ENCODE measurements around the gene NDUFS1.
"Not testable (repeated sequence)": the region's sequence is repeated elsewhere in the genome, so short reads cannot be mapped to it uniquely, and the experiment has no call there.

The NDUFS1 gene

DNA sequence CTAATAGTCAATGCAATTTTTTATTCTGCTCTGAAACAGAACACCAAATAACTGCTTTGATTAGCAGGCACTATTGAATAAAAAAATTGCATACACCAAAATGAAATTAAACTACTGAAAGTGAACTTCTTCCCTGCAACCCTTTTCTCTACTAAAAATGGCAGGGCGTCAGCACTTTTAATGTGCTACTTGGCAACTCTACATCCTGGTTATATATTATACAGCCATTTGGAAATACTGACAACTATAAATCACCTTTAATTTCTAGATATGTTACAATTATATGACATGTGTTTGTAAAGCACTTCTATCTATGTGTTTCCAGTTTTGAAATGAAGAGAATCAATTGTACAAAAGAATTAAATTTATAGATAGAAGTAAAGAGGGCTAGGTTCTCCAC lies 9.9 kb downstream of the NDUFS1 start:
- H3K27ac ChIP-seq (ENCODE audit: insufficient read depth, low read depth, low read length, poor library complexity, severe bottlenecking), result no peak overlapping the region
- no peaks in the 10 kb centered on the region for H3K9me3 ChIP-seq (ENCODE audit: control insufficient read depth, low read length)
- H3K36me3 ChIP-seq (ENCODE audit: control insufficient read depth, insufficient read depth, low read length), result peaks cover 24% of the 10 kb centered on the region
- no peaks in the 10 kb centered on the region for H3K27me3 ChIP-seq (ENCODE audit: control insufficient read depth, insufficient read depth, low read length, poor library complexity, severe bottlenecking)
- no peaks in the 10 kb centered on the region for H3K4me1 ChIP-seq (ENCODE audit: control insufficient read depth, insufficient read depth, low read length)
- H3K4me3 ChIP-seq (ENCODE audit: insufficient read depth, low read depth, low read length), result no peak overlapping the region
- WGBS, 2 experiments, result 90 to 95% methylated on average over 1 of the region's 1 CpG

DNA sequence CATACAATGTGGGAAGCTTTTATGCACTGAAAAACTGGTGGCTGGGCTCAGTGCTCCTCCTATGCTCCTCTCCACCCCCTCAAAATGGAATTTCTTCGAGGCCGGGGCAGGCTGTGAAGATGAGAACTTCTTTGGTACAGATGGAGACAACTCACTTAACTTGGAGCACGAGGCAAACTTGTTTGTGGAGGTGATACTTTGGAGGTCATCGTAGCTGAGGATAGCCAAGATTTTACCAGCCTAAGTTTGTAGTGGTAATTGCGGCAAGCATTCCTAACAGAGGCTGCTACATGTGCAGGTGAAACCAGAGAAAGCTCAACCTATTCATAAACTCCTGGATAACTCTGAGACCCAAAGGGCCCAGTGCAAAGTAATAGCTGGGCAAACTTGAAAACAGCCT lies 13.6 kb downstream of the NDUFS1 start:
- WGBS, 2 experiments, result 94 to 97% methylated on average over 5 of the region's 5 CpGs
- no peaks in the 10 kb centered on the region for H3K9me3 ChIP-seq (ENCODE audit: control insufficient read depth, low read length)

DNA sequence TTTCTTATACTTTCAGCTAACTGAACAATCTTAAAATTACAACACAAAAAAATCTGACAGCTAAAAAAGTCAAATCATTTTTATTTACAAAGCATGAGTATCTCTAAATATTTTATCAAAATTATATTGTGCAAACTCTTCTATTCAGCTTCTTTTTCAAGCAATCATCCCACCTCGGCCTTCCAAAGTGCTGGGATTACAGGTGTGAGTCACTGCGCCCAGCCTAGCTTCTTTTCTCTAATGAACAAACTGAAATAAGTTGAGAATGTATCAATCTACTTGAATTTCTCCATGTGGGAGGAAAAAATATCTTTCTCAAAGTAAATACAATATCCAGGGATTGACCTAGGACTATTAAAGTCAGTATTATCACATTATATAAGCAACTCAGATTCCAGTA lies 14.9 kb downstream of the NDUFS1 start:
- WGBS, 2 experiments, result 87 to 95% methylated on average over 2 of the region's 2 CpGs
- Histone ChIP-seq H3K27ac (ENCODE audit: insufficient read depth, low read depth, low read length, poor library complexity, severe bottlenecking) (no peak overlapping the region), H3K9me3 (ENCODE audit: control insufficient read depth, low read length) (no peaks in the 10 kb centered on the region), H3K4me3 (ENCODE audit: insufficient read depth, low read depth, low read length) (no peak overlapping the region), H3K27me3 (ENCODE audit: control insufficient read depth, insufficient read depth, low read length, poor library complexity, severe bottlenecking) (no peaks in the 10 kb centered on the region), H3K4me1 (ENCODE audit: control insufficient read depth, insufficient read depth, low read length) (no peaks in the 10 kb centered on the region), H3K36me3 (ENCODE audit: control insufficient read depth, insufficient read depth, low read length) (peaks cover 54% of the 10 kb centered on the region)

More for the DNA sequence above, 13.6 kb downstream of the NDUFS1 start:
- Histone ChIP-seq H3K36me3 (ENCODE audit: control insufficient read depth, insufficient read depth, low read length) (peaks cover 48% of the 10 kb centered on the region), H3K27ac (ENCODE audit: insufficient read depth, low read depth, low read length, poor library complexity, severe bottlenecking) (no peak overlapping the region), H3K4me3 (ENCODE audit: insufficient read depth, low read depth, low read length) (no peak overlapping the region), H3K4me1 (ENCODE audit: control insufficient read depth, insufficient read depth, low read length) (no peaks in the 10 kb centered on the region), H3K27me3 (ENCODE audit: control insufficient read depth, insufficient read depth, low read length, poor library complexity, severe bottlenecking) (no peaks in the 10 kb centered on the region)

DNA sequence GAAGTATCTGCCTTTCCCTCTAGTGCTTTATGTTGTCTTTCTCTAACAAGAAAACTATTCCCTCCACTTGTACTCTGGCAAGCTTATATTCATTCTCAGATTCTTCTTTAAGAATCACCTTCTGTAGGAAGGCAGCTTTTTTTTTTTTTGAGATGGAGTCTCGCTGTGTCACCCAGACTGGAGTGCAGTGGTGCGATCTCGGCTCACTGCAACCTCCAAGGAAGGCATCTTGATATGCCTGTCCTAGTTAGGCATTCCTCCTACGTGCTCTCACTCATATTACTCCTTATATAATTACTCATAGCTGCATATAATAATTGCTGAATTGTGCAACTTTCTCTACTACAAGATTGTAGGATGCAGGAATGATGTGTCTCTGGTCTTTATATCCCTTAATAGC lies 15.8 kb downstream of the NDUFS1 start:
- H3K27me3 ChIP-seq (ENCODE audit: control insufficient read depth, insufficient read depth, low read length, poor library complexity, severe bottlenecking), result no peaks in the 10 kb centered on the region
- H3K4me1 ChIP-seq (ENCODE audit: control insufficient read depth, insufficient read depth, low read length), result no peaks in the 10 kb centered on the region
- H3K9me3 ChIP-seq (ENCODE audit: control insufficient read depth, low read length), result no peaks in the 10 kb centered on the region
- H3K36me3 ChIP-seq (ENCODE audit: control insufficient read depth, insufficient read depth, low read length), result peaks cover 63% of the 10 kb centered on the region
- WGBS, 2 experiments, result 95 to 100% methylated on average over 3 to 4 of the region's 4 CpGs
- no peak overlapping the region for H3K4me3 ChIP-seq (ENCODE audit: insufficient read depth, low read depth, low read length)
- H3K27ac ChIP-seq (ENCODE audit: insufficient read depth, low read depth, low read length, poor library complexity, severe bottlenecking), result no peak overlapping the region

DNA sequence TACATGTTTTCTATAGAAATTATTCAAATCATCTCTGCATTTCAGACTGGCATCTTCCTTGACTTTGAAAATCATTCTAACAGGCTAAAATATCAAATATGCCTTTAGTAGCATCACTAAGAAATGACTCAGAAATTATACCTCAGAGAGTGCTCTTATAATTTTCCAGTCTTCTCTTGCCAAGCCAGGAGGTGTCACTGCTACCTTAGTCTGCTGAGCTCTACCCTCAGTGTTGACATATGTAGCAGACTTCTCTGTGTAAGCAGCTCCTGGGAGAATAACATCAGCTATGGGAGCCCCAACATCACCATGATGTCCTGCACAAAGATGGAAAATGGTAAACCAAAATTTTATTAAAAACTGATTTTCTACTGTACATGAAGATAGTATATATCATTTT lies 31.6 kb downstream of the NDUFS1 start:
- Histone ChIP-seq H3K4me1 (ENCODE audit: control insufficient read depth, insufficient read depth, low read length) (no peaks in the 10 kb centered on the region), H3K27ac (ENCODE audit: insufficient read depth, low read depth, low read length, poor library complexity, severe bottlenecking) (no peak overlapping the region), H3K9me3 (ENCODE audit: control insufficient read depth, low read length) (no peaks in the 10 kb centered on the region), H3K36me3 (ENCODE audit: control insufficient read depth, insufficient read depth, low read length) (peaks cover 45% of the 10 kb centered on the region), H3K27me3 (ENCODE audit: control insufficient read depth, insufficient read depth, low read length, poor library complexity, severe bottlenecking) (no peaks in the 10 kb centered on the region), H3K4me3 (ENCODE audit: insufficient read depth, low read depth, low read length) (no peak overlapping the region)

DNA sequence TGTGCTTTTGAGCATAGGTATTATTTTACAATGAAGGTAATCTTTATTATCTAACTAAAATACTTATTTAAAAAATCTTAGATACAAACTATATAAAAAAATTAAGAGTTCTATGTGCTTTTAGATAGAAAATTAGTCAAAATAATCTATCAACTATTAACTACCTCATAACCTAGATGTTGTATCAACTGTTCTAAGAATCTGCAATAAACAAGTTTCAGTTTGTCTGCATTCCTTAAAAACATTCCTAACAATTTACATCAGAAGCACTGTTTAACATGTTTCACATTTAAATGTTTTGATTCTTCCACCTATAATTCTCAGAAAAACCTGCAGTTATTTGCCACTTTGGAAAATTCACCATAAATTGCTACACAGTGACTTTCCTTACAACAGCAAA lies 33.3 kb downstream of the NDUFS1 start:
- no peaks in the 10 kb centered on the region for H3K27me3 ChIP-seq (ENCODE audit: control insufficient read depth, insufficient read depth, low read length, poor library complexity, severe bottlenecking)
- H3K36me3 ChIP-seq (ENCODE audit: control insufficient read depth, insufficient read depth, low read length), result peaks cover 42% of the 10 kb centered on the region
- H3K4me3 ChIP-seq (ENCODE audit: insufficient read depth, low read depth, low read length), result no peak overlapping the region
- H3K4me1 ChIP-seq (ENCODE audit: control insufficient read depth, insufficient read depth, low read length), result no peaks in the 10 kb centered on the region
- no peak overlapping the region for H3K27ac ChIP-seq (ENCODE audit: insufficient read depth, low read depth, low read length, poor library complexity, severe bottlenecking)
- no peaks in the 10 kb centered on the region for H3K9me3 ChIP-seq (ENCODE audit: control insufficient read depth, low read length)

DNA sequence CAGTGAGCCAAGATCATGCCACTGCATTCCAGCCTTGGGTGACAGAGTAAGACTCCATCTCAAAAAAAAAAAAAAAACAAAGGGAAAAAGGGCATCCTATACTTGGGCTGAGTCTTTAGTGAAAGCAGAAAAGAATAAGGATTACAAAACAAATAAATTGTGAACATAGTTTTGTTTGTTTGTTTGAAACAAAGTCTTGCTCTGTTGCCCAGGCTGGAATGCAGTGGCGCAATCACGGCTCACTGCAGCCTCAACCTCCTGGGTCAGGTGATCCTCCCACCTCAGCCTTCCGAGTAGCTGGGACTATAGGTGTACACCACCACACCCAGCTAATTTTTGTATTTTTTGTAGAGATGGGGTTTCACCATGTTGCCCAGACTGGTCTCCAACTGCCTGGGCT lies 36.7 kb downstream of the NDUFS1 start:
- not testable (repeated sequence) for H3K4me3 ChIP-seq (ENCODE audit: insufficient read depth, low read depth, low read length); H3K9me3 ChIP-seq (ENCODE audit: control insufficient read depth, low read length); H3K27ac ChIP-seq (ENCODE audit: insufficient read depth, low read depth, low read length, poor library complexity, severe bottlenecking); H3K4me1 ChIP-seq (ENCODE audit: control insufficient read depth, insufficient read depth, low read length); H3K27me3 ChIP-seq (ENCODE audit: control insufficient read depth, insufficient read depth, low read length, poor library complexity, severe bottlenecking)
- H3K36me3 ChIP-seq (ENCODE audit: control insufficient read depth, insufficient read depth, low read length), result peaks cover 37% of the 10 kb centered on the region
- 92 to 96% methylated on average over 3 of the region's 3 CpGs for WGBS, 2 experiments

DNA sequence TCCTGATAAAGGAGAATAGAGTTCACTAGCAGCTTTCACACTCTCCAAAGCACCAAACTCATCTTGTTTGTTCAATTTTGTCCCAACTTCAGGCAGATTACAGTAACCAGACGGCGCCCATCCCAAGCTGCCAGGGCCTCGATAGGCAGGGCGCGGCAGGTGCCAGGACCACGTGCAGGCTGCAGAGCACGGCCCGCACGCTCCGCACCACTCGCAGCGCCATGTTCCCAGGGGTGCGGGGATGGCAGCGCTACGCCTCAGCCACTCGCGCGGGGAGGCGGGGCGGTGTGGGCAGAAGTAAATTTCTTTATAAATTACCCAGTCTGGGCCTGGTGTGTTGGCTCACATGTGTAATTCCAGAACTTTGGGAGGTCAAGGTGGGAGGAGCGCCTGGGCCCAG lies 43.0 kb downstream of the NDUFS1 start:
- Histone ChIP-seq H3K36me3 (ENCODE audit: control insufficient read depth, insufficient read depth, low read length) (peaks cover 12% of the 10 kb centered on the region), H3K27me3 (ENCODE audit: control insufficient read depth, insufficient read depth, low read length, poor library complexity, severe bottlenecking) (no peaks in the 10 kb centered on the region)
- 94 to 97% methylated on average over 21 of the region's 21 CpGs for WGBS, 2 experiments

DNA sequence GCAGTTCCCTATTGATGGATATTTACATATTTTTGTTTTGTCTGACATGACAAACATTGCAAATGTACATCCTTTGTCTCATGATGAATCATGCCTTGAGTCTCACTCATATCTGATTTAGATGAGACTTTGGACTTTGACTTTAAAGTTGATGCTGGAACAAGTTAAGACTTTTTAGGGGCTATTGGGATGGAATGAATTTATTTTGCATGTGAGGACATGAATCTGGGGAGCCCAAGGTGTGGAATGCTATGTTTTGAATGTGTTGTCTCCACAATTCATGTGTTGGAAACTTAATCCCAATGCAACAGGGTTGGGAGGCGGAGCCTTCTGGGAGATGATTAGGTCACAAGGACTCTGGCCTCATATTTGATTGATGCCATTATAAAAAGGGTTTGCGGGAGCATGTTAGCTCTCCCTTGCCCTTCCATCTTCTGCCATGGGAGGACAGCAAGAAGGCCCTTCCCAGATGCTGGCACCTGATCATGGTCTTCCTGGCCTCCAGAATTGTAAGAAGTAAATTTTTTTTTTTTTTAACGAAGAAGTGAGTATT lies 44.1 kb downstream of the NDUFS1 start:
- H3K9me3 ChIP-seq (ENCODE audit: control insufficient read depth, low read length), result no peaks in the 10 kb centered on the region
- no peak overlapping the region for H3K4me3 ChIP-seq (ENCODE audit: insufficient read depth, low read depth, low read length)
- H3K4me1 ChIP-seq (ENCODE audit: control insufficient read depth, insufficient read depth, low read length), result no peaks in the 10 kb centered on the region
- peaks cover 4% of the 10 kb centered on the region for H3K36me3 ChIP-seq (ENCODE audit: control insufficient read depth, insufficient read depth, low read length)
- WGBS, 2 experiments, result 97% methylated on average over 2 of the region's 3 CpGs
- H3K27me3 ChIP-seq (ENCODE audit: control insufficient read depth, insufficient read depth, low read length, poor library complexity, severe bottlenecking), result no peaks in the 10 kb centered on the region
- no peak overlapping the region for H3K27ac ChIP-seq (ENCODE audit: insufficient read depth, low read depth, low read length, poor library complexity, severe bottlenecking)

More for the DNA sequence above, 43.0 kb downstream of the NDUFS1 start:
- H3K4me3 ChIP-seq (ENCODE audit: insufficient read depth, low read depth, low read length), result no peak overlapping the region
- no peak overlapping the region for H3K27ac ChIP-seq (ENCODE audit: insufficient read depth, low read depth, low read length, poor library complexity, severe bottlenecking)
- no peaks in the 10 kb centered on the region for H3K9me3 ChIP-seq (ENCODE audit: control insufficient read depth, low read length)
- no peaks in the 10 kb centered on the region for H3K4me1 ChIP-seq (ENCODE audit: control insufficient read depth, insufficient read depth, low read length)

DNA sequence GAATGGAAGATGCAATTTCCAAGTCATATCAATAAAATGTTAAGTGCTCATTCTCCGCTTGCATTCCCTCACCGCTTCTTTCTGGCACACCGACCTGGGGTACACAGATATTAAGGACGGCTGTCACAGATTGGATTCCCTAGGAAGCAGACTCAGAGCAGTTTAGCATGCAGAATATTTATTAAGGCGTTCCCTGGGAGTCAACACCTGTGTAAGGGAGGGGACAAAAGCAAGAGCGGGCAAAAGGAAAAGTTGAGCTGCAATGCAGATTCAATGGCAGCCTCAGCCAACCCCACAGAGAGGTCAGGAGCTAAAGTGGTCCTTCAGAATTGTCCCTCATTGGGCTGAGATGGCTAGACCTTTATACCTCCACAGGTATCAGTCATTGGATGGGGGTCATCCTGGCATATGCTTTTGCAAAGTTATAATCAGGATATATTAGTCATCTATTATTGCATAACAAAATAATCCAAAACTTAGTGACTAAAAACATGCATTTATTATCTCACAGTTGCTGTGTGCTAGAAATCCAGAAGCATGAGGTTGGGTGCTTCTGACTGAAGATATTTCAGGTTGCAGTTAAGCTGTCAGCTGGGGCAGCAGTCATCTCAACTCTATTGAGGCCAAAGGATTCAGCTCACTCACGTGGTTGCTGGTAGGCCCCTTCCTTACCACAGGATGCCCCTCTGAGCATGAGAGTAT lies 46.2 kb downstream of the NDUFS1 start:
- no peaks in the 10 kb centered on the region for H3K36me3 ChIP-seq (ENCODE audit: control insufficient read depth, insufficient read depth, low read length)
- no peaks in the 10 kb centered on the region for H3K9me3 ChIP-seq (ENCODE audit: control insufficient read depth, low read length)
- no peak overlapping the region for H3K27ac ChIP-seq (ENCODE audit: insufficient read depth, low read depth, low read length, poor library complexity, severe bottlenecking)
- no peak overlapping the region for H3K4me3 ChIP-seq (ENCODE audit: insufficient read depth, low read depth, low read length)
- no peaks in the 10 kb centered on the region for H3K4me1 ChIP-seq (ENCODE audit: control insufficient read depth, insufficient read depth, low read length)
- WGBS, 2 experiments, result 96% methylated on average over 7 of the region's 7 CpGs
- H3K27me3 ChIP-seq (ENCODE audit: control insufficient read depth, insufficient read depth, low read length, poor library complexity, severe bottlenecking), result no peaks in the 10 kb centered on the region

Measured in ectodermal cell (in vitro differentiated cells).